HG03159 (cell line): ENCODE measurements around the gene ANO2.

ENCODE experiments used
- ATAC-seq: cut with Tn5 transposase; IDR thresholded peaks from one replicate; pipeline ENCODE4 v1.9.1; 2021; ENCODE audit warnings: mild to moderate bottlenecking, moderate library complexity; ENCODE audit not compliant: unreplicated experiment

The ANO2 gene

GRCh38 chr12:5736016-5736415, 209.0 kb downstream of the ANO2 start:
- no peak for ATAC-seq

GRCh38 chr12:5733916-5734315, 211.1 kb downstream of the ANO2 start:
- ATAC-seq, result no peak

- ATAC-seq, result no peak
Measured at GRCh38 chr12:5733136-5733755, 211.8 kb downstream of the ANO2 start.

GRCh38 chr12:5730962-5731361, 214.1 kb downstream of the ANO2 start:
- ATAC-seq, result no peak

GRCh38 chr12:5723711-5724252, 221.3 kb downstream of the ANO2 start:
- ATAC-seq, result no peak

- no peak for ATAC-seq
Measured at GRCh38 chr12:5723071-5723470, 222.0 kb downstream of the ANO2 start.

- no peak for ATAC-seq
Measured at GRCh38 chr12:5720381-5721005, 224.6 kb downstream of the ANO2 start.

GRCh38 chr12:5718680-5719079, 226.4 kb downstream of the ANO2 start:
- ATAC-seq, result no peak

- no peak for ATAC-seq
Measured at GRCh38 chr12:5718073-5718472, 227.0 kb downstream of the ANO2 start.

GRCh38 chr12:5716976-5717375, 228.1 kb downstream of the ANO2 start:
- ATAC-seq, result no peak

GRCh38 chr12:5716201-5716600, 228.9 kb downstream of the ANO2 start:
- ATAC-seq, result no peak

GRCh38 chr12:5715021-5715420, 230.0 kb downstream of the ANO2 start:
- no peak for ATAC-seq

GRCh38 chr12:5713599-5714081, 231.4 kb downstream of the ANO2 start:
- ATAC-seq, result no peak

- no peak for ATAC-seq
Measured at GRCh38 chr12:5710260-5710878, 234.7 kb downstream of the ANO2 start.

GRCh38 chr12:5708371-5708770, 236.7 kb downstream of the ANO2 start:
- no peak for ATAC-seq

GRCh38 chr12:5706247-5706646, 238.8 kb downstream of the ANO2 start:
- ATAC-seq, result no peak

GRCh38 chr12:5705791-5706190, 239.3 kb downstream of the ANO2 start:
- ATAC-seq, result no peak

- ATAC-seq, result no peak
Measured at GRCh38 chr12:5694759-5695409, 250.2 kb downstream of the ANO2 start.

- ATAC-seq, result no peak
Measured at GRCh38 chr12:5692850-5693249, 252.2 kb downstream of the ANO2 start.

- ATAC-seq, result no peak
Measured at GRCh38 chr12:5691943-5692342, 253.1 kb downstream of the ANO2 start.

- ATAC-seq, result no peak
Measured at GRCh38 chr12:5690240-5690639, 254.8 kb downstream of the ANO2 start.

- ATAC-seq, result no peak
Measured at GRCh38 chr12:5689773-5690172, 255.3 kb downstream of the ANO2 start.
